Measurements from ENCODE around the gene PKNOX2. TPM values are rescaled to one million over a fixed set of nuclear protein-coding genes. Genes with fewer than 3 reads are reported as not detected.

Gene PKNOX2
- total and polyA plus RNA-seq, 9 of the 15 experiments (the other 6 are each of a cell fraction or from before 2014, with no cell fraction given): not detected

- no peak for TF ChIP-seq RBM17 (IDR thresholded peaks at IDR 0.05; ENCODE audit: borderline replicate concordance, low read depth, low read length)
- TF ChIP-seq L3MBTL2 (IDR thresholded peaks at IDR 0.05): no peak
- TF ChIP-seq SREBF2 (CRISPR knock-in tag; IDR thresholded peaks at IDR 0.05): no peak
- no peak for TF ChIP-seq HMG20B (CRISPR knock-in tag; IDR thresholded peaks at IDR 0.05)
- TF ChIP-seq SMARCA4 (IDR thresholded peaks at IDR 0.05): no peak
- TF ChIP-seq ZNF3 (CRISPR knock-in tag; IDR thresholded peaks at IDR 0.05): no peak
- Histone ChIP-seq H3K27me3 (ENCODE audit: control insufficient read depth in 2 of 2, insufficient read depth in 2 of 2, low read length in 2 of 2) (peaks cover 9 to 53% of the 10 kb centered on the region in 2 experiments), H3K4me3 (no peak overlapping the region), H3K9ac (ENCODE audit: insufficient read depth in 1 of 2, low read depth in 2 of 2, low read length in 2 of 2) (no peak overlapping the region), H3K27ac (ENCODE audit: extremely low read depth, low read depth, low read length) (no peak overlapping the region), H2AFZ (ENCODE audit: low read depth, low read length) (no peak overlapping the region), H3K9me3 (replicated peaks; ENCODE audit: control insufficient read depth, insufficient read depth, low read depth, low read length) (no peaks in the 10 kb centered on the region), H3K36me3 (ENCODE audit: control insufficient read depth, insufficient read depth, low read length) (no peaks in the 10 kb centered on the region), H3K4me2 (ENCODE audit: insufficient read depth, low read length) (no peak overlapping the region), H3K79me2 (ENCODE audit: control insufficient read depth, insufficient read depth, low read length) (no peaks in the 10 kb centered on the region), H3K4me1 (replicated peaks in 1 of 2; ENCODE audit: control insufficient read depth in 2 of 2, insufficient read depth in 2 of 2, low read length in 2 of 2) (no peaks in the 10 kb centered on the region), H4K20me1 (replicated peaks; ENCODE audit: control insufficient read depth, insufficient read depth, low read length) (no peaks in the 10 kb centered on the region), H3K9me1 (ENCODE audit: control insufficient read depth, insufficient read depth, low read length) (no peaks in the 10 kb centered on the region)
- ChIA-PET CTCF (ENCODE audit: low intra/inter-chr PET ratio) (no interaction called here), POLR2A (no interaction called here)
- no TSS peak for BruUV-seq (replicated peaks)
- FAIRE-seq (no peak), ATAC-seq (no peak), DNase-seq (ENCODE audit: extremely low read depth in 1 of 4, low spot score in 3 of 4) (no peak)
- in situ Hi-C loops (cut with MboI) (no loop called here), intact Hi-C loops (cut with micrococcal nuclease) (no loop called here)
- WGBS (ENCODE audit: insufficient coverage, low coverage, missing lambda C conversion rate): 0% methylated on average over 4 of the region's 4 CpGs
These were observed 62.2 kb downstream of the PKNOX2 start for GRCh38 chr11:125226706-125227105.

- H4K20me1 ChIP-seq (replicated peaks; ENCODE audit: control insufficient read depth, insufficient read depth, low read length): no peaks in the 10 kb centered on the region
- no peak overlapping the region for H3K27ac ChIP-seq (ENCODE audit: extremely low read depth, low read depth, low read length)
- peaks cover 7 to 49% of the 10 kb centered on the region in 2 experiments for H3K27me3 ChIP-seq (ENCODE audit: control insufficient read depth in 2 of 2, insufficient read depth in 2 of 2, low read length in 2 of 2)
- TF ChIP-seq ZC3H11A (IDR thresholded peaks at IDR 0.05; ENCODE audit: low read depth, low read length) (no peak), KDM2B (CRISPR knock-in tag; IDR thresholded peaks at IDR 0.05) (no peak), ZBTB9 (CRISPR knock-in tag; IDR thresholded peaks at IDR 0.05) (no peak), ESRRA (IDR thresholded peaks at IDR 0.05; ENCODE audit: borderline replicate concordance, low read depth) (no peak), LEF1 (IDR thresholded peaks at IDR 0.05) (no peak), CXXC5 (CRISPR knock-in tag; IDR thresholded peaks at IDR 0.05) (no peak), FOXM1 (IDR thresholded peaks at IDR 0.05; ENCODE audit: low read depth) (no peak), FOXM1 (CRISPR knock-in tag; IDR thresholded peaks at IDR 0.05; ENCODE audit: low read depth) (no peak), HCFC1 (IDR thresholded peaks at IDR 0.05; ENCODE audit: low read depth, low read length) (no peak)
- BruUV-seq (replicated peaks): no TSS peak
- no peaks in the 10 kb centered on the region for H3K79me2 ChIP-seq (ENCODE audit: control insufficient read depth, insufficient read depth, low read length)
- no peak overlapping the region for H3K4me2 ChIP-seq (ENCODE audit: insufficient read depth, low read length)
- no peaks in the 10 kb centered on the region for H3K9me3 ChIP-seq (replicated peaks; ENCODE audit: control insufficient read depth, insufficient read depth, low read depth, low read length)
- no peaks in the 10 kb centered on the region for H3K4me1 ChIP-seq (replicated peaks in 1 of 2; ENCODE audit: control insufficient read depth in 2 of 2, insufficient read depth in 2 of 2, low read length in 2 of 2)
- ATAC-seq (no peak), FAIRE-seq (no peak), DNase-seq (ENCODE audit: extremely low read depth in 1 of 4, low spot score in 3 of 4) (no peak)
- in situ Hi-C loops (cut with MboI) (no loop called here), intact Hi-C loops (cut with micrococcal nuclease) (no loop called here)
- ChIA-PET POLR2A (no interaction called here), CTCF (ENCODE audit: low intra/inter-chr PET ratio) (no interaction called here)
- WGBS (ENCODE audit: insufficient coverage, low coverage, missing lambda C conversion rate): 1% methylated on average over 5 of the region's 5 CpGs
- H3K9ac ChIP-seq (ENCODE audit: insufficient read depth in 1 of 2, low read depth in 2 of 2, low read length in 2 of 2): no peak overlapping the region
- no peaks in the 10 kb centered on the region for H3K36me3 ChIP-seq (ENCODE audit: control insufficient read depth, insufficient read depth, low read length)
- H3K9me1 ChIP-seq (ENCODE audit: control insufficient read depth, insufficient read depth, low read length): no peaks in the 10 kb centered on the region
- H2AFZ ChIP-seq (ENCODE audit: low read depth, low read length): no peak overlapping the region
- H3K4me3 ChIP-seq: no peak overlapping the region
These were observed 62.6 kb downstream of the PKNOX2 start for GRCh38 chr11:125227151-125227550.
